ENCODE results near the gene ELAVL1. TPM values are rescaled to one million over a fixed set of nuclear protein-coding genes. Genes with fewer than 3 reads are reported as not detected.

ELAVL1 gene
- total RNA-seq, 1 donor from 2014 or later = 23.1 TPM

DNA sequence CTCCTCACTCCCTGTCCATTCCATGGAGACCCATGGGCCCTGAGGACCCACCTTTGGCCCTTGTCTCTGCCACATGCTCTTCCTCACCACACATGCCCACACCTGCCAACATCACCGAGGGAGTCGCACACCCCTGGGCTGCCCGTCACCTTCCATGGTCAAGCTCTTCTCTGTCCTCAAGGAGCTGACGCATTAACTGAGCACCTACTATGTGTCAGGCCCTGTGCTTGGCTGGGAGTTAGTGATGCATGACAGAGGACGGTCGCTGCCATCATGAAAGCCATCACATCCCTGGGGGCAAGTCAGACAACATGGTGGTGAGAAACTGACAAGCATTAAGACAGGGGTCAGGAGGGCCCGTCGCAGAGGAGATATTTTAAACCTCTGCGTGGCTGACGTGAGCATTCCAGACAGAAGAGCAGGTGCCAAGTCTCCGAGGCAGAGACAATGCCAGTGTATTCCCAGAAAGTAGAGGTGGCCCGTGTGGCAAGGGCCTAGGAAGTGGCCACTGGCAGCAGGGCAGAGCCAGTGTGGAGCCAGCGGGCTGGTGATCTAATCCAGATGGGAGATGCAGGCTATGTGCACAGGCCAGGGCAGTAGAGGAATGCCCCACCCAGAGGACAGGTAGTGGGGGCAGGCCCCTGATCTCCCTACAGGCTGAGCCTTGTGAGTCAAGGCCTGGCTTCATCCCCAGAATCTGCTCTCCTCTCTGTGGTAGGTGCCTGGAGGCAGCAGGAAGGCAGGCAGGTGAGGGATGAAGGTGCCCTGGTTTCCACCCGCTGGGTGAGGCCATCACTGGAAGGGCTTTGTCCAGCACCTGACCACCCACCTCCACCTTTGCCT, 21.2 kb downstream of the ELAVL1 start:
- DNase-seq = no peak

DNA sequence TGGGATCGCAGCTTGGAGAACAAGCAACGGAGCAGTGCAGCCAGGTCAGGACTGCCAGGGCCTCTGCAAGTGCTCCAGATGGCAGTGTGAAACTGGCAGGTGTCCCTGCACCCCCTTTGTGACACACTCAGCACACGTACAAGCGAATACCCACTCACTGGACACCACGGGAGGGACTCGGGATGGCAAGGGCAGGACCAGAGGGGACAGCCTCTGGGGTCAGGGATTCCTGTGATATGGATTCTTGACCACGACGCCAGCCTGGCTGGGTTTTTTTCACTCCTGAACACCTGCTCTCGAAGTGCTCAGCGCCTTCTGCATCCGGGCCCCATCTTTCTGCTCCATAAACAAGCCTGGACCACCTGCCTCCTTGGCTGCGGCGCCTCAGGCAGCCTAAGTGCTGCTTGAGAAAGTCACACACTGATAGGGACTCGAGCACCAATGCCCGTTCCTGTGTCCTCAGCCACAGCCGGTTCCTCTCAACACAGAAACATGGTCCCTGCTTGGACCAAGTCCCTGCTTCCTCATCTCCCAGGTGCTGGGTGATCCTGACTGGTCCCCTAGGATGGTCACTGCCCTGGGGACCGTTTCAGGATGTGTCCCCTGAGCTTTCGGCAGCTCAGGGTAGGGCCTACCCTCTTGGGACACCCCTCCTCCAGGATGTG, 22.0 kb downstream of the ELAVL1 start:
- no peak for DNase-seq

DNA sequence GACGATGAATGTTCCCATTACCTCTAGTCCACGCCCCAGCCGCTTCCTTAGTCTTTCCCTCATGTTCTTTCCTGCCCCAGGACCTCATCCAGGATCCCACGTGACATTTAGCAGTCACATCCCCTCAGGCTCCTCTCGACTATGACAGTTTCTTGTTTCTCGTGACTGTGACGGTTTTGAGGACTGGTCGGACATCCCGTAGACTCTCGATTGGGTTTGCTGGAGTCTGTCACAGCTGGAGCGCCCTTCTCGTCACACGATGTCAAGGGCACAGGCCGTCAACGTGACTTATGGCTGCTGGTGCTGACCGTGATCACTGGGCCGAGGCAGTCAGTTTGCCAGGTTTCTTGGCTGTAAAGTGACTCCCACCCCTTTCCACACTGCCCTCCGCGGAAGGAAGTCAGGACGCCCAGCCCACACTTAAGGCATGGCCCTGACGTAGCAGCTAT, 22.8 kb downstream of the ELAVL1 start:
- no peak for DNase-seq

DNA sequence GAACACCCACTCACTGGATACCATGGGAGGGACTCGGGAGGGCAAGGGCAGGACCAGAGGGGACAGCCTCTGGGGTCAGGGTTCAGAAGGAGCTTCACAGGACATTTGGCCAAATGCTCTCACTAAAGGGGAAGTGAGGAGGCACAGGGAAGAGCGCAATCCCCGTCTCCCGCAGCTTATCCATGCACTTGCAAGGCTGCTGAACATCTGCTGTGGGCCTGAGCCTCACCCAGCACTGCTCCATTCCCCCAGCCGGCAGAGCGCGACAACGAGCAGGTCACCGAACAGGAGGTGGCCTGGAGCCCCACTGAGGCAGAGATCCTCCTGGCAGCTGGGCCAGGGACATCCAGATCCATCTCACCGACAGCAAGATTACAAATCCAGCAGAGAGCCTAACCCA, 23.3 kb downstream of the ELAVL1 start:
- DNase-seq = no peak

DNA sequence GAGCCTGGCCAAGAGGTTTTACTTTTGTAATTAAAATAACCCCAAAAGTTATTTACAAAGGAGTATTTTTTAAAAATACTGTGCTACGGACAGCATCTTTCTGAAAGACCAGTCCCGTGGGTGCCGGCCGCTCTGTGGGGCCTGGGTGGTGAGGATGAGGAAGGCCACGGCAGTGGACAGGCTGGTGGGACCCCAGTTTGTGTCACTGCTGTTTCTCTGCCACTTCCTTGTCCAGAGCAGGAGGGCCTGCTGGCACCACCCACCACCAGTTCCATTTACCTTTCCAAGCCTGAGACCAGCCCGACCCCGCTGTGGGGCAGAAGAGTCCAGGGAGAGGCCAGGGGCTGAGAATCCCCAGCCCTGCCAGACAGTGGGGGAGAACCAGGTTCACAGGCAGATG, 23.8 kb downstream of the ELAVL1 start:
- DNase-seq = no peak

DNA sequence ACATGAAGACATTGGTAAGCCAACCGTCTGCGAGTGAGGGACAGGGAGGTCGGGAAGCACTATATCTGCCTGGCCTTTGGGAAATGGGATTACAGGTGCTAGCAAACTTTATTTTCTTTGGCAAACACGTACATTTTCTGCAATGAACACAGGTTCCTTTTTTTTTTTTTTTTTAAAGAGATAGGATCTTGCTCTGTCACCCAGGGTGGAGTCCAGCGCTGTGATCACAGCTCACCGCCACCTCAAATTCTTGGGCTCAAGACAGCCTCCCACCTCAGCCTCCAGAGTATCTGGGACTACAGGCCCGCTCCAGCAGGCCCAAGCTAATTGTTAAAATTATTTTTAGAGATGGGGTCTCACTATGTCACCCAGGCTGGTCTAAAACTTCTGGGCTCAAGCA, 24.2 kb downstream of the ELAVL1 start:
- DNase-seq = no peak

DNA sequence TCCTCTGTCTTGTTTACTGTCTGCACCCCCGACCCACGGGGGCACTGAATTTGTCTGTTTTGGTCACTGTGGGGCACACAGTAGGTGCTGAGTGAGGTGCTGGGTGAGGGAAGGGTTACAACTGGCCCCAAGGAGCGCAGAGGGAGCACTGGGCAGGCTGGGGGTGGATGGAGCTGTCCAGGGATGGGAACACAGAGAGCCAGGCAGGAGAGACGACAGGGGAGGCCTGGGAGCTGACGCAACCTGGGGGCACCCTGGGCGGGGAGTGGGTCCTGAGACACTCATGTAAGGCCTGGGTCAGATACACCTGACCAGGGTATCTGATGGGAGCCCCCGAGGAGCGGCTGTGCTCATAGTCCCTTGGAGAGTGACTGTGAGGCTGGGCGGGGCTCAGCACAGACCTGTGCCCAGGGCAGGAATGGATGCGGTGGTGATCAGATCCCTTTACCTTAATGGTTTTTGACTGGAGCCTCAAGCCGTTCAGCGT, 24.8 kb downstream of the ELAVL1 start:
- DNase-seq = no peak

DNA sequence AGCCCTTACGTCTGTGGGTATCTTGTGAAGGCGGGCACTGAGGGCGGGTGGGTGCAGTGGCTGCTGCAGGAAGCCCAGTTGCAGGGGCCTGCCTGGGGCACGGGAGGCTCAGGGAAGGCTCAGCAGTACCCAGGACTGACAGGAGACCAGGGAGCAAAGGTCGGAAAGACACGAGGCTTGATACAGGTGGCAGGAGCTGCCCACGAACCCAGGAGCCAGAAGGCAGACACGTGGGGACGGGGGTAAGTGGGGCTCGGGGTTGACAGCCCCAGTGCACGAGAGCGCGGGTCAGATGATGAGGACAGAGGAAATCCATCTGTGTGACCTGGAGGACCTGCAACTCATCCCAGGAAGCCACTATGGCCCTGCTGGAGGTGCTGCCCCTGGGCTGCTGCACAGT, 25.3 kb downstream of the ELAVL1 start:
- DNase-seq = no peak

DNA sequence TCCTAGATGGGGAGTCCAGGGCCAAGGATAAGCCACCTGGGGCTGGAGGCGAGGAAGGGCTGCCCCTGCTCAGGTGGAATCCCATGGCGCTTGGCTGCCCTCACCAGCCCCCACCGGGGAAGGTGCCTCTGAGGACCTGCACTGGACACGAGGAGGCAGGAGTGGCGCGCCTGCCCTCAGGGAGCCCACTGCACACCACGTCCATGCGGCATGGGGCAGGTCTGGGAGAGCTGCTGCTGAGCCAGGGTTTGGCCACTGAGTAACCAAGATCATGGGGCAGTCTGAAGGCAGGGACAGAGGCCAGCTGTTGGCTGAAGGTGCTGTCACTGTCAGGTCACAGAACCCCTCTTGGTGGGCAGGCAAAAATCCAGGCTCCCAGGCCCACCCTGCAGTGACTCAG, 25.9 kb downstream of the ELAVL1 start:
- no peak for DNase-seq

DNA sequence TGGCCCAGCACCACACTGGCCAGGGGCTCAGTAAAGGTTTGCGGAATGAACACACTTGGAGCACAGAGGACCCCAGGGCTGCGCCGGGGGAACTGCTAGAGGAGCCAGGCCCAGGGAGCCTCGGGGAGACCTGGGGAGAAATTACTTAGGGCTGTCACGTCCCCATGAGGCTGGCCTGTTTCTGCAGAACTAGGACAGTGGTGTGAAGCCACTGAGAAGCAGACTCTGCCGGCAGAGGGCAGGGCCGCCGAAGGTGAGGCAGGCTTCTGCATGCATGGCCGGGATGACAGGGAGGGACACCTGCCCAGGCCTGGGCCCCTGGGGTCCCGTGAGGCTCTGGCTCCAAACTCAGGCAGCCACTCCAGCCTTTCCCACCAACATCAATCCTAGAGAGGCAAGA, 26.4 kb downstream of the ELAVL1 start:
- DNase-seq = no peak

DNA sequence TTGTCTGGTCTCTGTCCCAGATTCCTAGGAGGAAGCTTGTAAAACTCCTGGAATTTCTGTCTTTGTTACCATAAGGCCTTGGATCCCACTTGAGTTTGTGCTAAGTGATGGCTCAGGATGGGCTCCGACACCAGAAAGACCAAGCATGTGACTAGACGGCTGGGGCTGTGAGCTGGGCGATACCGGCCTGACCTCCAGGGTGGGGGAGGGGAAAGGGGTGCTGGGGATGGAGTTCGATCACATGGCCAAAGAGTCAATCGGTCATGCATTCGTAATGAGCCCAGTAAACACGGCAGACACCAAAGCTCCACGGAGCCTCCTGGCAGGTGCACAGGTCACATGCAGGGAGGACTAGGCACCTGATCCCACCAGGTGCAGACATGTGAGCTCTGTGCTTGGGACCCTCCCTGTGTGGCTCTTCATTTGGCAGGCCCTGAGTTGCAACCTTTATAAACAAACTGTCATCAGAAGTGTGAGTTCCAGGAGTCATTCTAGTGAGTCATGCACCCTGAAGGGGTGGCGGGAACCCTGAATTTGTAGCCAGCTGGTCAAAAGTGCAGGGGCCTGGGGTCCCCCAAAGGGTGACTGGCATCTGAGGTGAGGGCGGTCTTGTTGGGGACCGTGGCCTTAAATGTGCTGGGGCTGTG, 27.1 kb downstream of the ELAVL1 start:
- no peak for DNase-seq

DNA sequence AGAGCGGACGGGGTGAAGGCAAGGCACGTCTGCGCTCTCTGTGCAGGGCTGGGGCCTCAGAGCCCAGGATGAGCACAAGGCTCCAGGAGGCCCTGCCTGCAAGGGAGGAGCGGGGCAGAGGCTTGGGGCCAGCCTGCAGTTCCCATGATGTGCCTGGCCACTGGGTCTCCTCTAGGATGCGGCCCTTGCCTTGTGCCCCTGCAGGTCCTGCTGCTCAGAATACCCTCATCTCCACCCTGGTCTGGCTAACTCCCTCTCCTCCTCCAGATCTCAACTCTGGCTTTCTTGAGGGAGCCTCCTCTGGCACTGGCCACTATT, 27.8 kb downstream of the ELAVL1 start:
- DNase-seq = no peak

DNA sequence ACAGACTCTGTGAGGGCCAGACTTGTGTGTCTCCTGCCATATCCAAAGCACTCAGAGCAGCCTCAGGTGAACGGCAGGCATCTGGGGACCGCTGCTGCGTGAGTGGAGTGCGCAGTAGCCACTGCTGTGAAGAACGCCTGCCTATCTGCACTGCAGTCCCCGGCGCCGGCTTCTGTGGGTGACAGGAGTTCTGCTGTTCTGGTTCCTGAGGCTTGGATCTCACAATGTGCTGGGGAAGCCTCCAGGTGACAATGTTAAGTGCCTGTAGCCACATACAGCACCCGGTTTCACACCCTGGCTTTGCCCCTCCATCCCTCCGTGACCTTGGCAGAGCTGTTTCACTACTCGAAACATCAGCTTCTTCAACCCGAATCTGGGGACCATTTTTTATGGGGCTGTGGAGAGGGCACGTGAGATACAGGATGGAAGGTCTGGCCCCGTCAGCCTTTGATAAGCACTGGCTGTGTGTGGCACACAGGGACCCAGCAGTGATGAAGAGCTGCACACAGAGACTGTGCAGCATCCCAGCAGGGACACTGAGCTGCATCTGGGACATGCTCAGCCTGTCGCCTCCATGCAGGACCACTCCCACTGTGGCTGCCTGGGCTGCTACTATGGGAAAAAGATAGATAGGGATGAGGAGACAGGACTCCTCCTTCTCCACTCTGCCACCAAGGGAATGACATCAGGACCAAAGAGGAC, 28.3 kb downstream of the ELAVL1 start:
- no peak for DNase-seq

DNA sequence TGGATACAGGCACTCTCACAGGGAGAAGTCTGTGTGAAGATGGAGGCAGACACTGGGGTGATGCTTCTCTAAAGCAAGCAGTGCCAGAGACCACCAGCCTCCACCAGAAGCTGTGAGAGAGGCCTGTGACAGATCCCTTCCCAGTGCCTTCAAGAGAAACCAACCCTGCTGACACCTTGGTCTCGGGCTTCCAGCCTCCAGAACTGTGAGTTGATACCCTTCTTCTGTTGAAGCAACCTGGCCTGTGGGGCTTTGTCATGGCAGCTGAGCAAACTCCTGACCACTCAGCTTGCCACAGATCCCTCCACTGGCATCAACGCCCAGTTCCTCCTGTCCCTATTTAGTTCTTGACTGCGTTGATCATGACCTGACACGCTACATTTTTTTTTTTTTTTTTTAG, 29.0 kb downstream of the ELAVL1 start:
- no peak for DNase-seq

DNA sequence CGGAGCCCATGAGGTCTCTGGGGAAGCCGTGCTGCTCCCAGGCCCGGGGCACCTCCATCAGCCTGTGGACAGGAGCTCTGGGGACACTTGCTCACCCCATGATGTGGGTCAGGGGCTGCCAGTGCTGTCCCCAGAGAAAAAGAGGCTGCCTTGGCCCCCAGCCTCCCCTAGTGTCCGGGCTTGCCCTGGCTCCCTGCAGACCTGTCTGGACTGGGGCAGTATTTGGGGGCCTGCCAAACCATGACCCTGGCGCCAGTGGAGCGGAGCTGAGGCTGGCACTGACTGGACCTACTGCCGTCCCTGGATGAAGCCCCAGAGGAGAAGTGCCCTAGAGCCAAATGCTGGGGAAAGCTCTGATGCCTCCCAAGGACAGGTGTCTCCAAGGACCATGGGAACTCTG, 30.4 kb downstream of the ELAVL1 start:
- DNase-seq = no peak

DNA sequence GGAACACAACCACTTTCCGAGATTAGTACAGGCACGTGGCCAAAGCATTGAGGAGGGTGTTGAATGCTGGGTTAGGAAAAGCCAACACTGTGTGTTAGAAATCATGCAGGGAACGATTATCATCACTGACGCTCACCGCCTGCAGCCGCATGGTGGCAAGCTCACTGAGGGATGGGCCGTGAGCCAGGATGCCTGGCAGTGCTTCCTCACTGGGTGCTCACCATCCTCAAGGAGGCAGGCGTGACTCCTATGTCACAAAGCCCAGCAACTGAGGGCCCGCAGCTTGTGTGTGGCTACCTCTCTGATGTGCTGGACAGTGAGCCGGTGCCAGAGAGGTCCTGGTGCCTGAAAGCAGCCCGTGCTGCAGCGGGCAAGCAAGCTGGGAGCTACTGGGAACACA, 31.6 kb downstream of the ELAVL1 start:
- DNase-seq = no peak

DNA sequence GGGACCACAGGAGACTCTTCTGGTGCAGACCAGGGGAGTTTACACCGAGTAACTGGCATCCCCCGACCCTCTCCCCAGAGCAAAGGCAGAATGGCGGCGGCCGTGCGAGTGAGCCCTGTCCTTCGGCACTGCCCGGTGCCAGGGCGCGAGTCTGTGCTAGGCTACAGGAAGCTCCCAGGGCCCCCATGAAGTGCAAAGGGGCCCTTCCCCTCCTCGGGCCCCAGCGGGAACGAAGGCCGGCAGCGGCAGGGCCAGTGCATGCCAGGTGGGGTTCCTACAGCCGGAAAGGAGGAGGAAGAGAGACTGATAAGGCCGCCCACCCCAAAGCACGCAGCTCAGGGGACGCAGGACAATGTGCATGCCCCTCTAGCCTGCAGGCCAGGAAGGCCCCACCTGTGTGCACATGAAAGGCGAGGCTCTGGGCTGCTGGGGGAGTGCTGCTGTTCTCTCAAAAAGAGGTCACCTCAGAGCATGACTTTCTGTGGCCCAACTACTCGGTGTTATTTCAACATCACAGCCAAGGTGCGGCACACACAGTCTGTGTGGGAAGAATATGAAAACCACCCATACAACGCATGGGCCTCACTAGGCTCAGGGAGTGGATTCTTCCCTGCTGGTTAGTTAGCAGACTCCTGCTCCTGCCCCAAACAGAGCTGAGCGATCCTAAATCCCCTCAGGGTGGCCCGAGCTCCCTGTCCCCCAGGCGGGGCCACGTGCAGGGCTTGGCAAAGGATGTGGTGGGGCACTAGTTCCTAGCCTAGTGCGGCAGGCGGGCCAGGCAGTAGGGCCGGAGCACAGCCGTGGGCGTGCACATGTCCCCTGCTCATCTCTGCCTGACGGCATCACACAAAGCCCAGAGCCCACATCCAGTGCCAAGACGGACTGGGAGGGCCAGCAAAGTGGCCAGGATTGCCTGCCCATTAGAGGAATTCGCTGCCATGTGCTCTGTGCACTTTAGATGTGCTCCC, 33.6 kb downstream of the ELAVL1 start:
- no peak for DNase-seq

DNA sequence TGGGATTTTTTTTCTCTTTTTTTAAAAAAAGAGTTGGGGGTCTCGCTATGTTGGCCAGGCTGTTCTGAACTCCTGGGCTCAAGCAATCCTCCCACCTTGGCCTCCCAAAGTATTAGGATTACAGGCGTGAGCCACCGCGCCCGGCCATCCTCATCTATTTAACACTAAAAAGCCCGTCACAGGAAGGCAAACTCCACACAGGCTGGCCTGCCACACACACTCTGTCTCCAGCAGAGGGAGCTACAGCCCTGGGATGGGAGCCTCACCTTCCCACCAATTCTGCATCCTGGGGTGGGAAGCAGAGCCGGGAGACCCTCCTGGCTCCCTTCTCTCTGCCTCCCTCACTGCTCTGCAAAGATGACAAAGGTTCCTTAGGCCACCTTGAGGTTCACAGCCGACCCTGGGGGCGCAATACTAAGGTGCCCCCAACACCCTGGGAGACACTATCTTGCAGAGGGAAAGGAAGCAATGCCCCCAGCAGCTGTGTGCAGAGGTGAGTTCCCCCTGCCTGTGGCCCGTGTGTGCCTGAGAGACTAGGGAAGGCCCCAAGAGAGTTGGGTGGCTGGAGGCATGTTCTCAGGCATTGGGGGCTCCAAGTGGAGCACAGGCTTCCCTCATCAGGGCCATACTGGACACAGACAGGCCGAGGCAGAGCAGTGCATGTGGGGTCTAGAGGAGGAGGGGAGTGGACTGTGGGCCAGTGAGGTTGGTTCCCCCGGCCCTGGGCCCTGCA, 34.6 kb downstream of the ELAVL1 start:
- no peak for DNase-seq

DNA sequence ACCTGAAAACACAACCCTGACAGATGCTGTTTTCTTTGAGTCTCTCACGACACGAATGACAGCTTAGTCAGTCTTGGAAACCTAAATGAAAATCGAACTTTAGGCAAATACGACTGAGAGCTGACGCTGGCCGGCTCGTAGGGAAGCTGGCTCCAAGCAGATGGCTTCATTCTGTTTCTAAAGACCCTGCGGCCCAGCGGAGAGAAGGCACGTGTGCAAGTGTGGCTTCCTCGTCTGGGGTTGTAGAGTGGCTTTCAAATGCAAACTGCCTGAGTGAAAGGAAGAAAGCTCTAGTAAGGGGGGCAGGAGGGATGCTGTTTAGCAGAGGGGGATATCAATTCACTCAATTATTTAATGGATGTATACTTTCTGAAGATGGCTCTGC, 35.9 kb downstream of the ELAVL1 start:
- no peak for DNase-seq

DNA sequence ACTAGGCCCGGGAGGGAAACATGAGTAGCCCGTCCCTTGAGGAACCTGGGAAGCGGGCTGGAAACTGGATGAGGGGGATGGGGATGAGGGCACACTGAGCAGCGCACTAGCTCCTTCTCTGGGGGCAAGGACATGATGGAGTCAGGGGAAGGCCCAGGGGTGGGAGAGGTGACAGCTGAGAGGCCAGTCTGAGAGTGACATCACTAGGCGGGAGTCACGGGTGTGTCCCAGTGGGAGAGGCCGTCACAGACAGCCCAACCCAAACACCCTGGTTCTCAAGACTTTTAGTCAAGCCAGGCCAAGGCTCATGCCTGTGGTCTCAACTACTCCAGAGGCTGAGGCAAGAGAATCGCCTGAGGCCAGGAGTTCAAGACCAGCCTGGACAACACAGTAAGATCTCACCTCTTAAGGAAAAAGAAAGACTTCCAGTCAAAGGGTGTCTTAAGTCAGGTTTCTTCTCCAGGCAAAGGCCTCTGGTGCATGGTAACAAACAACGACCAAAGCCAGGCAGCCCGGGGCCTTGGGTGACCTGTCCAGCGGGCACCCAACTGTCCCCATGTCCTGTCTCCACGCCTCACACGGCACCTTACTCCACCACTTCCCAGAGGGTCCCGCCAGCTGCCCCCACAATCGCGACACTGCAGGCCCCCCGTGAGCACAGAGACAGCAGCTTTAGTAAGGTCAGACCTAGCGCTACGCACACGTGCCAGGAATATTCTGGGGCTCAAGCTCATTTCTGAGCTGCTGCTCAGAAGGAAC, 36.5 kb downstream of the ELAVL1 start:
- DNase-seq = no peak

Measured in skin of body (tissue), 2 donors.